SK-N-SH treated with all-trans-retinoic acid at 6 μM for 48 hours (cell line): ENCODE measurements around the gene NADSYN1.

ENCODE experiments used
- ARNTL ChIP-seq: fragments of 450-650 bp; formaldehyde crosslinking; IDR thresholded peaks from 2 replicates; pipeline ENCODE4 v1.5.0; 2020; ENCODE audit warnings: low read depth, mild to moderate bottlenecking, moderate library complexity, borderline replicate concordance
- BACH2 ChIP-seq: fragments of 250-450 bp; sonication (Bioruptor Pico); IDR thresholded peaks from 2 replicates; pipeline ENCODE4 v1.9.0; 2021; ENCODE audit warnings: mild to moderate bottlenecking, borderline replicate concordance
- TOX ChIP-seq: fragments of 250-450 bp; sonication (Bioruptor Pico); IDR thresholded peaks from 2 replicates; pipeline ENCODE4 v1.8.0; 2021; ENCODE audit warnings: mild to moderate bottlenecking, moderate library complexity, borderline replicate concordance
- ZFP3 ChIP-seq: fragments of 250-450 bp; sonication (Bioruptor Pico); IDR thresholded peaks from 2 replicates; pipeline ENCODE4 v1.5.0; 2020; ENCODE audit warnings: mild to moderate bottlenecking, moderate library complexity
- ZFP30 ChIP-seq: fragments of 450-650 bp; formaldehyde crosslinking; IDR thresholded peaks from 2 replicates; pipeline ENCODE4 v1.5.0; 2022; ENCODE audit warnings: mild to moderate bottlenecking, moderate library complexity
- TF ChIP-seq, protein P1 (sequence below): fragments of 250-450 bp; sonication (Bioruptor Pico); IDR thresholded peaks from 2 replicates; pipeline ENCODE4 v1.5.1; 2020; ENCODE audit warnings: low read depth, mild to moderate bottlenecking, moderate library complexity
- TF ChIP-seq, protein P2 (sequence below): fragments of 250-450 bp; sonication (Bioruptor Pico); IDR thresholded peaks from 2 replicates; pipeline ENCODE4 v1.8.0; 2020; ENCODE audit warnings: mild to moderate bottlenecking, moderate library complexity, borderline replicate concordance
- TF ChIP-seq, protein P3 (sequence below): fragments of 250-450 bp; sonication (Bioruptor Pico); IDR thresholded peaks from 2 replicates; pipeline ENCODE4 v1.8.0; 2021; ENCODE audit warnings: low read depth, mild to moderate bottlenecking, moderate library complexity, borderline replicate concordance
- TF ChIP-seq, protein P4 (sequence below): fragments of 250-450 bp; sonication (Bioruptor Pico); IDR thresholded peaks from 2 replicates; pipeline ENCODE4 v1.5.0; 2020; ENCODE audit warnings: mild to moderate bottlenecking, moderate library complexity

DNA sequence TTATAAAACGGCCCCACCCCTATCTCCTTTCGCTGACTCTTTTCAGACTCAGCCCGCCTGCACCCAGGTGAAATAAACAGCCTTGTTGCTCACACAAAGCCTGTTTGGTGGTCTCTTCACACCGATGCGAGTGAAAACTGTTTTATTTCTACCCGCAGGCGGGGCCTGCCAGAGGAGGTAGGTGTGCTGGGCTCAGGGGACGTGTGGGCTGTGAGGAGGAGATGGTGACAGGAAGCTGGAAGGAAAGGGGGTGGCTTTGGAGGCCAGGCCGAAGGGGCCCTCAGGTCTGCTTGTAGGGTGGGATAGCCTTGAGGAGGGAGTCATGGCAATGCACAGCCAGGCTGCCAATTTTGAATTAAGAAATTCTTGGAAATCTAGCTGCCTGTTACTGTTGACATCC, 52.8 kb downstream of the NADSYN1 start:
- TF ChIP-seq, protein P1, sequence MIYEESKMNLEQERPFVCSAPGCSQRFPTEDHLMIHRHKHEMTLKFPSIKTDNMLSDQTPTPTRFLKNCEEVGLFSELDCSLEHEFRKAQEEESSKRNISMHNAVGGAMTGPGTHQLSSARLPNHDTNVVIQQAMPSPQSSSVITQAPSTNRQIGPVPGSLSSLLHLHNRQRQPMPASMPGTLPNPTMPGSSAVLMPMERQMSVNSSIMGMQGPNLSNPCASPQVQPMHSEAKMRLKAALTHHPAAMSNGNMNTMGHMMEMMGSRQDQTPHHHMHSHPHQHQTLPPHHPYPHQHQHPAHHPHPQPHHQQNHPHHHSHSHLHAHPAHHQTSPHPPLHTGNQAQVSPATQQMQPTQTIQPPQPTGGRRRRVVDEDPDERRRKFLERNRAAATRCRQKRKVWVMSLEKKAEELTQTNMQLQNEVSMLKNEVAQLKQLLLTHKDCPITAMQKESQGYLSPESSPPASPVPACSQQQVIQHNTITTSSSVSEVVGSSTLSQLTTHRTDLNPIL (CRISPR knock-in tag), result no peak
- TF ChIP-seq BACH2 (CRISPR knock-in tag) (no peak), ARNTL (CRISPR knock-in tag) (no peak), ZFP3 (CRISPR knock-in tag) (no peak), ZFP30 (no peak), TOX (no peak)
- TF ChIP-seq, protein P2, sequence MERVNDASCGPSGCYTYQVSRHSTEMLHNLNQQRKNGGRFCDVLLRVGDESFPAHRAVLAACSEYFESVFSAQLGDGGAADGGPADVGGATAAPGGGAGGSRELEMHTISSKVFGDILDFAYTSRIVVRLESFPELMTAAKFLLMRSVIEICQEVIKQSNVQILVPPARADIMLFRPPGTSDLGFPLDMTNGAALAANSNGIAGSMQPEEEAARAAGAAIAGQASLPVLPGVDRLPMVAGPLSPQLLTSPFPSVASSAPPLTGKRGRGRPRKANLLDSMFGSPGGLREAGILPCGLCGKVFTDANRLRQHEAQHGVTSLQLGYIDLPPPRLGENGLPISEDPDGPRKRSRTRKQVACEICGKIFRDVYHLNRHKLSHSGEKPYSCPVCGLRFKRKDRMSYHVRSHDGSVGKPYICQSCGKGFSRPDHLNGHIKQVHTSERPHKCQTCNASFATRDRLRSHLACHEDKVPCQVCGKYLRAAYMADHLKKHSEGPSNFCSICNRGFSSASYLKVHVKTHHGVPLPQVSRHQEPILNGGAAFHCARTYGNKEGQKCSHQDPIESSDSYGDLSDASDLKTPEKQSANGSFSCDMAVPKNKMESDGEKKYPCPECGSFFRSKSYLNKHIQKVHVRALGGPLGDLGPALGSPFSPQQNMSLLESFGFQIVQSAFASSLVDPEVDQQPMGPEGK (CRISPR knock-in tag), result no peak
- TF ChIP-seq, protein P3, sequence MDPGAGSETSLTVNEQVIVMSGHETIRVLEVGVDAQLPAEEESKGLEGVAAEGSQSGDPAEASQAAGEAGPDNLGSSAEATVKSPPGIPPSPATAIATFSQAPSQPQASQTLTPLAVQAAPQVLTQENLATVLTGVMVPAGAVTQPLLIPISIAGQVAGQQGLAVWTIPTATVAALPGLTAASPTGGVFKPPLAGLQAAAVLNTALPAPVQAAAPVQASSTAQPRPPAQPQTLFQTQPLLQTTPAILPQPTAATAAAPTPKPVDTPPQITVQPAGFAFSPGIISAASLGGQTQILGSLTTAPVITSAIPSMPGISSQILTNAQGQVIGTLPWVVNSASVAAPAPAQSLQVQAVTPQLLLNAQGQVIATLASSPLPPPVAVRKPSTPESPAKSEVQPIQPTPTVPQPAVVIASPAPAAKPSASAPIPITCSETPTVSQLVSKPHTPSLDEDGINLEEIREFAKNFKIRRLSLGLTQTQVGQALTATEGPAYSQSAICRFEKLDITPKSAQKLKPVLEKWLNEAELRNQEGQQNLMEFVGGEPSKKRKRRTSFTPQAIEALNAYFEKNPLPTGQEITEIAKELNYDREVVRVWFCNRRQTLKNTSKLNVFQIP (CRISPR knock-in tag), result no peak
- TF ChIP-seq, protein P4, sequence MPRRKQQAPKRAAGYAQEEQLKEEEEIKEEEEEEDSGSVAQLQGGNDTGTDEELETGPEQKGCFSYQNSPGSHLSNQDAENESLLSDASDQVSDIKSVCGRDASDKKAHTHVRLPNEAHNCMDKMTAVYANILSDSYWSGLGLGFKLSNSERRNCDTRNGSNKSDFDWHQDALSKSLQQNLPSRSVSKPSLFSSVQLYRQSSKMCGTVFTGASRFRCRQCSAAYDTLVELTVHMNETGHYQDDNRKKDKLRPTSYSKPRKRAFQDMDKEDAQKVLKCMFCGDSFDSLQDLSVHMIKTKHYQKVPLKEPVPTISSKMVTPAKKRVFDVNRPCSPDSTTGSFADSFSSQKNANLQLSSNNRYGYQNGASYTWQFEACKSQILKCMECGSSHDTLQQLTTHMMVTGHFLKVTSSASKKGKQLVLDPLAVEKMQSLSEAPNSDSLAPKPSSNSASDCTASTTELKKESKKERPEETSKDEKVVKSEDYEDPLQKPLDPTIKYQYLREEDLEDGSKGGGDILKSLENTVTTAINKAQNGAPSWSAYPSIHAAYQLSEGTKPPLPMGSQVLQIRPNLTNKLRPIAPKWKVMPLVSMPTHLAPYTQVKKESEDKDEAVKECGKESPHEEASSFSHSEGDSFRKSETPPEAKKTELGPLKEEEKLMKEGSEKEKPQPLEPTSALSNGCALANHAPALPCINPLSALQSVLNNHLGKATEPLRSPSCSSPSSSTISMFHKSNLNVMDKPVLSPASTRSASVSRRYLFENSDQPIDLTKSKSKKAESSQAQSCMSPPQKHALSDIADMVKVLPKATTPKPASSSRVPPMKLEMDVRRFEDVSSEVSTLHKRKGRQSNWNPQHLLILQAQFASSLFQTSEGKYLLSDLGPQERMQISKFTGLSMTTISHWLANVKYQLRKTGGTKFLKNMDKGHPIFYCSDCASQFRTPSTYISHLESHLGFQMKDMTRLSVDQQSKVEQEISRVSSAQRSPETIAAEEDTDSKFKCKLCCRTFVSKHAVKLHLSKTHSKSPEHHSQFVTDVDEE (CRISPR knock-in tag), result no peak
